Suprapubic skin (tissue), 4 donors: Measurements from ENCODE around the gene TRMO.

Experiments
- CTCF ChIP-seq, 2 donors: fragments of 200-600 bp in 1 of 2; fragments of 450-650 bp in 1 of 2; sonication (generic) in 1 of 2; IDR thresholded peaks; one replicate each; pipeline ENCODE4 v1.5.1; 2016 to 2019; ENCODE audit warnings: antibody characterized with exemption in 2 of 2, mild to moderate bottlenecking in 1 of 2, moderate library complexity in 1 of 2
- EP300 ChIP-seq: sonication (generic); formaldehyde crosslinking; IDR thresholded peaks from one replicate; pipeline ENCODE4 v1.6.1; 2017; ENCODE audit warnings: antibody characterized with exemption
- POLR2A ChIP-seq, 2 donors: fragments of 450-650 bp; IDR thresholded peaks; one replicate each; pipeline ENCODE4 v1.6.1; 2017; ENCODE audit warnings: antibody characterized with exemption in 2 of 2, mild to moderate bottlenecking in 2 of 2, moderate library complexity in 2 of 2
- POLR2AphosphoS5 ChIP-seq, 3 donors: sonication (generic); formaldehyde crosslinking; IDR thresholded peaks; one replicate each; pipeline ENCODE4 v1.6.1; 2017; ENCODE audit warnings: antibody characterized with exemption in 3 of 3

- no peak for TF ChIP-seq CTCF (IDR thresholded peaks at IDR 0.05)
- TF ChIP-seq POLR2AphosphoS5 (IDR thresholded peaks at IDR 0.05) = no peak
- no peak for TF ChIP-seq POLR2A (IDR thresholded peaks at IDR 0.05)
- TF ChIP-seq EP300 = no peak
These were observed 53.4 kb downstream of the TRMO start for GRCh38 chr9:97868859-97869258.
